Left colon (tissue), 2 donors: ENCODE results near the gene RPUSD1. TPM values are rescaled to one million over a fixed set of nuclear protein-coding genes. Genes with fewer than 3 reads are reported as not detected.
A peak's percentile ranks its signal among the peaks of the same experiment; 100 is the strongest.
"Not testable (repeated sequence)": the region's sequence is repeated elsewhere in the genome, so short reads cannot be mapped to it uniquely, and the experiment has no call there.

ENCODE experiments used
- ATAC-seq: fragments of 200-7000 bp; cut with Tn5 transposase; one replicate; pipeline ENCODE4 v1.9.1; 2020; ENCODE audit warnings: mild to moderate bottlenecking, moderate library complexity
- DNase-seq, 2 donors: peaks; one replicate each; pipeline ENCODE4 v3.0.0-alpha.2; 2020
- intact Hi-C, 2 donors: fragments of 100-400 bp; cut with DNase I in 1 of 2; cut with micrococcal nuclease in 1 of 2; formaldehyde crosslinking; loops; one replicate each; pipeline versions ENCODE4 v1.11.2 to v1.14.0; 2022; cut with DNase I, micrococcal nuclease
- total RNA-seq, 2 donors: library from RNA; stranded (reverse); fragmentation: NEBNext Ultra II Directional; extraction: Animal tissue kit (Norgen Biotek cat#: 25700); gene quantifications; one replicate each; pipeline ENCODE4 v1.2.1, GENCODE V29; 2021
- donor health status: DM: no; HTN: no; CAD: no.
- donor health status: DM: yes; HTN: yes; CAD: no.

RPUSD1 gene
- total RNA-seq, 2 donors from 2014 or later: 21.3 to 24.1 TPM

DNA sequence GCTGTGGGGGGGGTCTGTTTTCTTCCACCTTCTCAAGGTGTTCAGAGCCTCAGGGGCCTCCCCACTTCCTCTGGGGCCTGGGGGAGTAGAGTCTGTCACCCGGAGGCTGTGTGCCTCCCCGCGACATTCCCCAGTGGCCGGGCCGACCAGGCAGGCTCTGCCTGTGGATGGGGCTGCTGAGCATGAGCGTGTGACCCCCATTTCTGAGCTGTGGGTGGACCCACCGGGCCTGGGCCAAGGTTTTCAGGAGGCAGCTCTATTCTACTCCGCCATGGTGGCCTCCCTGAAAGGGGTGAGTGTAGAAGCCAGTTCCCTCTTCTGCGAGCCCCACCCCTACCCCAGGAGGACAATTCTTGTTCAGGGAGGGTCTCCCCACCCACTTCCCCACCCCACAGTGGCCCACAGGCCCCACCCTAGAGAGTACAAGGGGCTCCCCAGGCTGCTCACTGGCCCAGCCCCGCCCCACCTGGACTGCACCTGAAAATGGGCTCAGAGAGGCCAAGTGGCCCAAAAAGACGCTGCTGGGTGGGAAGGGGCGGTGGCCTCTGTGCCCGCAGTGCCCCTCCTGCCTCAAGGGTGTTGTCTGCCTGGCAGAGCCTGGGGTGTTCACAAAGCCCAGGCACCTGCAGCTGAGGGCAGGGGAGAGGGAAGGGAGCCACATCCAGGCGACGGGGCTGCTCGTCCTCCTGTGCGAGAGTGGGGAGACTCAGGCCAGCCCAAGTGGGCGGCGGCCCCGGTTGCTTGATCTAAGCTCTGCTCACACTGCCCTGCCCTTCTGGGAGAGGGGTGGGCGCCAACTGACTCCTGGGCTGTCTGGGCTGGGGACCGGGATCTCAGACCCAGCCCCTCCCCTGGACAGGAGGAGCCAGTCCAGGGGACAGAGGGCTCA lies 26.3 kb downstream of the RPUSD1 start:
- intact Hi-C loops: no loop called here
- DNase-seq: no peak
- peak; percentile 55 for ATAC-seq

DNA sequence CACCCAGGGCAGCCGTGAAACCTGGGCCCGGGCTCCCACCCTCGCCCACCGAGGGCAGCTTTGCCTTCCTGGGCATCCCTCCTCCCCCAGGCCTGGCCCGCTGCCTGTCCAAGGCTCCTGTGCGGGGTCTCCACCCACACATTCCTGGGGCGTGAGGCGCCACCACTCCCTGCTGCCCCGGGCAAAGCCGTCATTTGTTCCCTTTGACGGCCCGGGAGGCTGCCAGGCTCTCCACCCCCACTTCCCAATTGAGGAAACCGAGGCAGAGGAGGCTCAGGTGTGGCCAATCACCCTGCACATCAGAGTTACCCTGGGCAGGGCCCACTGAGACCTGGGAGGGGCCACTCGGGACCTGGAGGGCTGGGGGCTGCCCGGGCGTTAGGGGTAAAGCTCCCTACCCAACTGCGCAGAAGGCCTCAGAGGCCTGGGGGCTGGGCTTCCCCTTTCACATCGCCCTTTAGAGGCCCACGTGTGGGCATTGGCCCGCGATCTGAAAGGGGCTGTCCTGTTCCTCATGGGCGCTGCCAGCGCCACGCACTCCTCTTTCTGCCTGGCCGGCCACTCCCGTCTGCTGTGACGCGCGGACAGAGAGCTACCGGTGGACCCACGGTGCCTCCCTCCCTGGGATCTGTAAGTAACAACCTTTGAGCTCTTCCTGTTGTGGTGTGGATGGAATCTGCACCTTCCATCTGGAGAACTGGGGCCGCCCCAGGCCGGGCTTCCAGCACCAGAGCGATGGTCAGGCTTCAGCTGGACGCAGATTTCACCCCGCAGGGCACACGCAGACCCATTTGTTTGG lies 27.4 kb downstream of the RPUSD1 start, which contains the start of gene MSLN:
MSLN (plus strand) TSS at position 190 of the 799 bp plus-strand sequence. CDS start 1,947 bp downstream, outside the sequence.
- intact Hi-C loops: no loop called here
- peak in 1 of 2 donors; percentile 23 for DNase-seq
- ATAC-seq: peak; percentile 59

DNA sequence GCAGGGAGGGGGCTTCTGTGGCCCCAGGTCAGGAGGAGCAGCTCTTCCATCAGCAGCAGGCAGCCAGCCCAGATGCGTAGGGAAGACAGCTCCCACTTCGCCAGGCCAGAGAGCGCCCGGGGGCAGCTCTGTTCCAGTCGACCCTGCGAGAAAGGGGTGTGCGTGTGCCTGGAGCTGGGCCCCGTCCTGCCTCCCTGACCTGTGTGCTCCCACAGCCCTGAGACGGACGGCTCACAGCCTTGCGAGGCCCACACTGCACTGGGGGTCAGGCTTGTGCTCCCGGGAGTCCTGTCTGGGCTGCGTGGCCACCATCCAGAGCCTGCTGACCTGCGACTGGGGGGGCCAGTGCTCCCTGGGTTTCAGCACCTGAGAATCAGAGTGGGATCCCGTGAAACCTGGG lies 28.1 kb downstream of the RPUSD1 start:
- intact Hi-C loops: no loop called here
- ATAC-seq (no peak), DNase-seq (no peak)

DNA sequence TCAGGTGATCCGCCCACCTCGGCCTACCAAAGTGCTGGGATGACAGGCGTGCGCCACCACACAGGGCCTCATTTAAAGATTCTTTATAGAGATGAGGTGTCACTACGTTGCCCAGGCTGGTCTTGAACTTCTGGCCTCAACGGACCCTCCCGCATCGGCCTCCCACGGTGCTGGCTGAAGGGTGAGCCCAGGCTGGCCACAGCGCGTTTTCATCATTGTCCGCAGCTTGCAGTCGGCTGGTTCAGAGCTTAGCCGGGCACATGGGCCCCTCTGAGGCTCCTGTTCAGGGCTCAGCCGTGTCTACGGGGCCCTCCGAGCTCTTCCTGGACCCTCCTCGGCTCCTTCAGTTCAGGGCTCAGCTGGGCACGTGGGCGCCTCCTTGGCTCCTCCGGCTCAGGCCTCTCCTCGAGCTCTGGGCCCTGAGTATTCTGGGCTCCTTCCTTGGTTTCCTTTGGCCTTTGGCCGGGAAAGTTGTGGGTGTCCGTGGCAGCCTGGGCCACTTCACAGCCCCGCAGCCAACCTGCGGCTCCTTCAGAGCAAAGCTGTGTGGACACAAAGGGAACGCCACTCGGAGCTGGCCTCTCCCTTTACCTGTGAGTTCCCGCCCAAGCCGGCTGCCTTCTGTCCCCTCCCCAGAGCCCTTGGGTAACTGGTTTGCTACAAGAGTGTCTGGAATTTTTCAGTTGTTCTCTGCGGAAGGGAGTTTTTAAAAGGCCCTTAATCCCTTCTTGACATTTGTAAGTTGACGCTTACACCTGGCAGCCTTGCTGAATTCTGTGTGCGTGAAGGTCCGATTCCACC lies 28.9 kb downstream of the RPUSD1 start:
- intact Hi-C loops: loop anchor here in 1 of 2 donors (10.0 kb wide), 1 partner anchor 55 kb away; the partner anchor contains the start of gene FBXL16
- DNase-seq (no peak), ATAC-seq (peak; percentile 30)

DNA sequence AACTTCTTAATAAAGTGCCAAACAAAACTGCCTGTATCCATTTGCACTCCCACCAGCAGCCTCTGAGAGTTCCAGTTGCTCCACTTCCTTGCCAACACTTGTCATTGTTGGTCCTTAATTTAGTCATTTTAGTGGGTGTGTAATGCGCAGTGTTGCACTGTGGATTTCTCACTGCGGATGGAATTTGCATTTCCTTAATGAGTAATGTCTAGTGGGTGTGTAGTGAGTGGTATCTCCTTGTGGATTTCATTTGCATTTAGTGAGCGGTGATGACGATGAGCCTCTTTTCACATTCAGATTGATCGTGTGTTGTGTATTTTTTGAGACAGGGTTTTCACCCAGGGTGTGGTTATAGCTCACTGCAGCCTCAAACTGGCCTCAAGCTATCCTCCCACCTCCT lies 31.8 kb downstream of the RPUSD1 start:
- DNase-seq: no peak
- no peak for ATAC-seq
- intact Hi-C loops: loop anchor here in 1 of 2 donors (10.0 kb wide), 1 partner anchor 52 kb away; the partner anchor contains the start of gene FBXL16

DNA sequence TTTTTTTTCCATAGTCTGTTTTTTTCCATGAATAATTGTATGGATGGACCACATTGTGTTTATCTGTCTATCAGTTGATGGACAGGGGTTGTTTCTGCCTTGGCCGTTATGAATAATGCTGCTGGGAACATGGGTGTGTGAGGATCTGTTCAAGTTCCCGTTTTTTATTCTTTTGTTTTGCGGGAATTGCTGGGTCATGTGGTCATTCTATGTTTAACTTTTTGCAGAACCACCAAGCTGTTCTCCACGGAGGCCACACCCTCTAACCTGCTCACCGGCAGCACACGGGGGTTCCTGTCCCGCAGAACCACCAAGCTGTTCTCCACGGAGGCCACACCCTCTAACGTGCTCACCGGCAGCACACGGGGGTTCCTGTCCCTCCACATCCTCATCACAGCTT lies 33.5 kb downstream of the RPUSD1 start:
- no peak for DNase-seq
- intact Hi-C loops: loop anchor here in 1 of 2 donors (10.0 kb wide), 1 partner anchor 50 kb away; the partner anchor contains the start of gene FBXL16
- ATAC-seq: peak; percentile 55

DNA sequence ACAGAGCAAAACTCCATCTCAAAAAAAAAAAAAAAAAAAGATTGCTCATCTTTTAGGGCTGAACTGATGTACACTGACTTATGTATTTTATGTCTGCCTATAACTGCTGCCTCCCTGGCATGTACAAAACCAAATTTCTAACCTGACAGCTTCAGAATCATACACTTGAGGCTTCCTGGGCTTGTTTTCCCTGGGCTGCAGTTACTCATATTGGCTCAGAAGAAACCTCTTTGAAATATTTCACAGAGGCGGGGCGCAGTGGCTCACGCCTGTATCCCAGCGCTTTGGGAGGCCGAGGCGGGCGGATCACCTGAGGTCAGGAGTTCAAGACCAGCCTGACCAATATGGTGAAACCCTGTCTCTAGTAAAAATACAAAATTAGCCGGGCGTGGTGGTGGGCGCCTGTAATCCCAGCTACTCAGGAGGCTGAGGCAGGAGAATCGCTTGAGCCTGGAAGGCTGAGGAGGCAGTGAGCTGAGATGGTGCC lies 34.0 kb downstream of the RPUSD1 start:
- intact Hi-C loops: loop anchor here in 1 of 2 donors (10.0 kb wide), 1 partner anchor 49 kb away; the partner anchor contains the start of gene FBXL16
- not testable (repeated sequence) for DNase-seq, ATAC-seq

DNA sequence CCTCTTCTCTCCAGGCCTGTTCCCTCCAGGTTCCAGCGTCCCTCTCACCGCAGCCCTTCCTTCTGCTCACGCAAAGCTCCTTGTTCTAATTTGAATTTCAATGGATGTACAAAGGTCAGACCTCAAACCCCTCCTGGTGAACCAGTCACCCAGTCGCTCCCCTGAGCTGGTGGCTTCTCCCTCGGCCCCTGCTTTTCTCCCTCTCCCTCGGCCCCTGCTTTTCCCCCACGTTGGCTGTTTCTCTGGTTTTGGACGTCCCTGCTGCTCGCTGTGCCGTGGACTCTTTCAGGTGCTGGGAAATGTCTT lies 36.2 kb downstream of the RPUSD1 start:
- DNase-seq (no peak), ATAC-seq (no peak)
- intact Hi-C loops: loop anchor here in 1 of 2 donors (10.0 kb wide), 1 partner anchor 47 kb away; the partner anchor contains the start of gene FBXL16

DNA sequence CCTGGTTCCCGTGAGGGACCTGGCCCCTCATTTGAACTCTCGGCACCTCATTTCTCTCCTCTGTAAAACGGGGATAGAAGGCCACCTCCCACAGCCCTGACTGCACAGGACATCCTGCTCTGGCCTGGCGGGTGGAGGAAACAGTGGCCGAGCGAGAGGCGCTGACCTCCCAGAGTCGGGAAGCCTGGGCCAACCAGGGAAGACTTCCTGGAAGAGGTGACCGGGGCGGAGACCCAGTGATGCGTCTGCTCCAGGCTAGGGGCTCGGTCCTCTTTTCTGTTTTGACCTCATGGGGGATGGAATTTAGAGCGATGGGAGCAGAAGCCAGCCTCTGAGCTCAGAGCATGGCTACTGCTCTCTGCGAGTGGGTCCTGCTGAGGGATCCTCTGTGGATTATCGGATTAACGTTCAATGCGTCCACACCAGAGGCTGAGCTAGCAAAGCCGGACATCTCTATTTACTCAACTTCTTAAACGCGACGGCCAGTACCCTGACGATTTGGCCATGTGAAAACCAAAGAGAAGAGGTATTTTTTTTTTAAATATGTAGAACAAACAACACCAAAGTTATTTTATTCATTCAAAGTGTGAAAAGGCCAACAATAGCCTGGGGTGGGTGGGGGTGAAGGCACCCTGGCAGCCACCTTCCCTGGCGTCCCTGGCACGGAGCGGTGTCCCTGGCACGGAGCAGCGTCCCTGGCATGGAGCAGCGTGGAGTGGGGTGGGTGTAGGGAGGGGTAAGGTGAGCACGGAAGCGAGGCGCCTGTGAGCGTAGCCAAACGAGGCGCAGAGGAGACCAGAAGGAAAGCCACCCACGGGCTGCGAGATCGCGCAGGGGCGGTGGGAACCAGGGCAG lies 36.8 kb downstream of the RPUSD1 start:
- intact Hi-C loops: loop anchor here in 1 of 2 donors (10.0 kb wide), 1 partner anchor 47 kb away; the partner anchor contains the start of gene FBXL16
- DNase-seq (no peak), ATAC-seq (no peak)

DNA sequence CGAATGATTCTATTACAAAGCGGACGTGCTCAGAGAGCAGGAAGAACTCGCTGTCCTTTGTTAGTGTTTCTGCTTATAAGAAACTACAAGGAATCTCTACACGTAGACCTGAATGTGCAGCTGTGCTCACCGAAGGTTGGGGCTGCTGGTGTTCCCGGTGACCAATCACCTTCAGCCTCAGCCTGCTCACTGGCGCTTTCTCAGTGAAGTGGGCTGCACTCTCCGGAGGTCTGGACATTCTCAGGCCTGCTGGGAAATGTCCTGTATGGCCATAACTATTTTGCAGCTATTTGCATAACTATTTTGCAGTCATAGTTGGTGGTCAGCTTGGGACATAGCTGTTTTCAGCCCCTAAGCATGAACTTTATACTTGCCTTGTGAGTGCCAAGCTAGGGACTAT lies 37.7 kb downstream of the RPUSD1 start:
- no peak for DNase-seq
- intact Hi-C loops: loop anchor here in 1 of 2 donors (10.0 kb wide), 1 partner anchor 46 kb away; the partner anchor contains the start of gene FBXL16

DNA sequence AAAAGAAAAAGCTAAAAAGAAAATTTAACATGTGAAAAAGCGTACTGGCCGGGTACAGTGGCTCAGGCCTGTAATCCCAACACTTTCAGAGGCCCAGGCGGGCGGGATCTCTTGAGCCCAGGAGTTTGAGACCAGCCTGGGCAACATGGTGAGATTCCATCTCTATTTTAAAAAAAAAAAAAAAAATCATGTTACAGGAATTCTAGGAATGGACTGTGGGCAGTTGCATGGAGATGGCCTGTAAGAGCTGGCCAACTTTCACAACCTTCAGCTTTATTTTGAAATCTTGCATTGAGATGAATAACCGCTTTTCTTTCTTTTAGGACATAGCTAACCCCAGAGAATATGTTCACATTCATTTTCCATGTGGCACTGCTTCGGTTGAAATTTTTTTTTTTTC lies 39.2 kb downstream of the RPUSD1 start:
- intact Hi-C loops: no loop called here
- ATAC-seq (no peak), DNase-seq (no peak)

More for the DNA sequence above, 37.7 kb downstream of the RPUSD1 start:
- ATAC-seq: no peak

DNA sequence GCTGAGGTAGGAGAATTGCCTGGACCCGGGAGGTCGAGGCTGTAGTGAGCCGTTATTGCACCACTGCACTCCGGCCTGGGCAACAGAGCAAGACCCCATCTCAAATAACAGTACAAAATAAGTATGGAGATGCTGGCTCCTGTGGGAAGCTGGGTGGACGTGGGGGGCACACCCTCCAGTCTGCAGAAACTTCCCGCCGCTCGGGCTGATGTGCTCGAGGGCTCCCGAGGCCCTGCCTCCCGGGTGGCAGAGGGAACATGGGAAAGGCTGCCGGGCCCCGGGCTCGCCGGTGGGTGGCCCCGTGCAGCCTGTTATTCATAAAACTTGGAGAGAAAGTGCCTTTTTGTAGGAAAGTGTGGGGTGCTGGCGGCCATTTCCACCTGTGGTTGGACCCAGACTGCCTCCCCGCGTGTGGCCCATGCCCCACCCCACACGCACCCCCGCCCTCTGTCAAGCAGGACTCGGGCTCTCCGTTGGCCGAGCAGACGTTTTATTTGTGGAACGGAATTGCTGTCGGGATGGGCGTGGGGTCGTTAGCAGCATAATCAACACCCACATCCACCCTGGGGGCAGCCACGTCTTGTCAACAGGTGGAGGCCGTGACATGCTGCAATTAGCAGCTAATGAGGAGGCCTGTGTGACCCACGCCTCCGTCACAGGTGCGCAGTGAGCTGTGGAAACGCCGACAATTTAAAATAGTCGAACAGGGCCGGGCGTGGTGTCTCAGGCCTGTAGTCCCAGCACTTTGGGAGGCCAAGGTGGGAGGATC lies 40.0 kb downstream of the RPUSD1 start:
- DNase-seq (no peak), ATAC-seq (peak; percentile 23)
- intact Hi-C loops: no loop called here

DNA sequence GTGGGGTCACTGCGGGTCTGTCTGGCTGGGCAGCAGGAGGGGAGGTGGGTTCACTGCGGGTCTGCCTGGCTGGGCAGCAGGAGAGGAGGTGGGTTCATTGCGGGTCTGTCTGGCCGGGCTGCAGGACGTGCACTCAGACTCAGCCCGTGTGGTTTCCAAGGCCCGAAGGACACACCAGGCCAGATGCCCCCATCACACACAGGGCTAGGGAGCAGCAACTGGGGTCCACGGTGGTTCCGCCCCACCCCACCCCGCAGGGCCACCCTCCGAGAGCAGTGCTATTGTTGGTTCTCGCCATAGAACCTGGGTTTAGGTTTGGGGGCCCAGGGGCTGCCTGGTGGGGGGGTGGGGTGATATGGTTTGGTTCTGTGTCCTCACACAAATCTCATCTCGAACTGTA lies 41.5 kb downstream of the RPUSD1 start:
- intact Hi-C loops: no loop called here
- ATAC-seq: no peak
- no peak for DNase-seq

DNA sequence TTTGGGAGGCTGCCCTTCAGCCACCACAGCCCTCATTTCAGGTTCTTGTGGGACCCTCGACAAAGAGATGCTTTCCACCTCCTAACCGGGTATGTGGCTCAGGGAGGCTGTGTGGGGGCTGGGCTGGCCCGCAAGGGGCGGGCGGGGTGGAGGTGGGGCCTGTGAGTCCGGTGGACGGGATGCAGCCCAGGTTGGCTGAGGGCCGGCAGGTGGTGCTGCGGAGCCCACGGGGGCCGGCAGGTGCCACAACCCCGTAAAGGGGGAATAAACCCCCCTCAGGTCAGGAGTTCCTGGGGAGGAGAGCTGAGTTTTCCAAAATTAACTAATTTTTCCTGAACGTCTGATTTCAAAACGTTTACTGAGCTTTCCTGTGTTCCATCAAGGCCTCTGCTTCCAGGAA lies 42.4 kb downstream of the RPUSD1 start:
- intact Hi-C loops: no loop called here
- DNase-seq (peak in 1 of 2 donors; percentile 52), ATAC-seq (peak; percentile 36)

DNA sequence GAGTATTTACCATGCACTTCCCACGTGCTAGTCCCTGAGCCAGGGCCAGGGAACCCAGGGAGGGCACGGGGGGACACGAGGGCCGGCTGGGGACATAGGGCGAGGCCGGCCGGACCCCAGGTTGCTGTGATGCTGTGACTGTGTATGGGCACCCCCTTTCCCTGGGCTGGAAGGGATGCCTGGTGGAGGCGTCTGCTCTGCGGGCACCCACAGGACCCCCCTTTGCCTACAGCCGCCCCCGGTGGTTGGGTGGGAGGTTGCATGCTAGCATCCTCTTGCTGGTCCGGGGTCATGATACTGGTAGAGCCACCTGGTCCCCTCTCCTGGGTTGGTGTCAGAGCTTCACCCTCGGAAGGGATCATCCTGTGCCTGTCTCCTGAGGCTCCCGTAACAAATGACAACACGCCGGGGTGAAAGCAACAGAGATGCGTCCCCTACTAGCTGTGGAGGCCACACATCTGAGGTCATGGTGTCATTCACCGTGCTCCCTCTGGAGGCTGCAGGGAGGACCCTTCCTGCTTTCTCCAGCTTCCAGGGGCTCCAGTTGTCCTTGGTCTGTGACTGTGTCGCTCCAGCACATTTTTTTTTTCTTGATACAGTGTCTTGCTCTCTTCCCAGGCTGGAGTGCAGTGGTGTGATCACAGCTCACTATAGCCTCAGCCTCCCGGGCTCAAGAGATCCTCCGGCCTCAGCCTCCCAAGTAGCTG lies 44.2 kb downstream of the RPUSD1 start:
- intact Hi-C loops: no loop called here
- ATAC-seq: no peak
- DNase-seq: no peak

DNA sequence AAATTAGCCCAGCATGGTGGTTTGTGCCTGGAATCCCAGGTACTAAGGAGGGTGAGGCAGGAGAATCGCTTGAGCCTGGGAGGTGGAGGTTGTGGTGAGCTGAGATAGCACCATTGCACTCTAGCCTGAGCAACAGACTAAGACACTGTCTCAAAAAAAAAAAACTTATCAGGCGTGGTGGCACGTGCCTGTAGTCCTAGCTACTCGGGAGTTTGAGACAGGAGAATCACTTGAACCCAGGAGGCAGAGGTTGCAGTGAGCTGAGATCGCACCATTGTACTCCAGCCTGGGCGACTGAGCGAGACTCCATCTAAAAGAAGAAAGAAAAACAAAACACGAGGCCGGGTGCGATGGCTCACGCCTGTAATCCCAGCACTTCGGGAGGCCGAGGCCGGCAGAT lies 45.3 kb downstream of the RPUSD1 start:
- ATAC-seq, intact Hi-C loops, DNase-seq: not testable (repeated sequence)
